GM18907 (cell line): ENCODE measurements around the gene SELENOI.
"Not testable (repeated sequence)": the region's sequence is repeated elsewhere in the genome, so short reads cannot be mapped to it uniquely, and the experiment has no call there.

Experiments
- ATAC-seq: cut with Tn5 transposase; IDR thresholded peaks from one replicate; pipeline ENCODE4 v1.9.1; 2021; ENCODE audit warnings: mild to moderate bottlenecking, moderate library complexity; ENCODE audit not compliant: unreplicated experiment

The SELENOI gene

GRCh38 chr2:26355038-26355995 lies 9.4 kb downstream of the SELENOI start:
- no peak for ATAC-seq

DNA sequence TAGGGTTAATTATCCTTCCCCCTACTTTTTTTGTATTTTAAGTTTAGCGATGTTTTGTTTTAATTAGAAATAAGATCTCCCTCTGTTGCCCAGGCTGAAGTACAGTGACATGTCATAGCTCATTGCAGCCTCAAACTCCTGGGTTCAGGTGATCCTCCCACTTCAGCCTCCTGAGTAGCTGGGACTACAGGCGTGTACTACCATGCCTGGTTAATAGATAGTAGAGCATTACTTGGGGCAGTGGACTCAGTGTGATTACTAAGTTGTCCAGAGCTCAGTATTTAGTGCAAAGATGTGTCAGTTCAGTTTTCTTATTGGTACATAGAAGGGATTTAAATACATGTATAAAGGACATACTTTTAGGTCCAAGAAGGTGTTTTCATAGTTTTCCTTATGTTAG lies 10.2 kb downstream of the SELENOI start:
- no peak for ATAC-seq

GRCh38 chr2:26356771-26357170 lies 10.8 kb downstream of the SELENOI start:
- ATAC-seq = no peak

DNA sequence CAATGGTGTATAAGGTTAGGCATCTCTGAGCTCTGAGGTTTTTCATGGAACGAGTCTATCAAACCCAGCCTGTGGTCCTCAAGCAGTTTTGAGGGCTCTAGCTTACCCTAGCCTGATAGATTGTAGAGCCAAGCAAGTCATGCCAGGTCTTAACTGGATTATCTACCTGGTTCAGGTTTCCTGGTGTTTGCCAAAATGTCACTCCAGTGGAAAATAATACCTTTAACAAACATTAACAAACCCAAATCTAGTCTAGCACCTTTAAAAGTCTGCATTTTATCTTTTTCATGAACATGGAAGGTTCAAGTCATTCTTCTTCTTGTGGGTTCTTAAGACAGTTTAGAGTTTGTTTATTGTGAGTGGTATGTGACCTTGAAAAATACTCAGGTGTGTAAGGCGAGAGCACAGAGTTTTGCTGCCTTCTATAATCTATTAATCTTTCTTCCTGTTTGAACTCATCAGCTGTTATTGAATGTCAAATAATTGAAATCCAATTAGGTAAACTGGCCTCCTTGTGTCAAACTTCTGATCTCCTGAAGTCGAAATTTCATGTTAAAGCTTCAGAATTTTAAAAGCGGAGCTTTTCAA lies 14.0 kb downstream of the SELENOI start:
- ATAC-seq = no peak

- ATAC-seq = no peak
Measured at GRCh38 chr2:26363323-26363722, 17.4 kb downstream of the SELENOI start.

DNA sequence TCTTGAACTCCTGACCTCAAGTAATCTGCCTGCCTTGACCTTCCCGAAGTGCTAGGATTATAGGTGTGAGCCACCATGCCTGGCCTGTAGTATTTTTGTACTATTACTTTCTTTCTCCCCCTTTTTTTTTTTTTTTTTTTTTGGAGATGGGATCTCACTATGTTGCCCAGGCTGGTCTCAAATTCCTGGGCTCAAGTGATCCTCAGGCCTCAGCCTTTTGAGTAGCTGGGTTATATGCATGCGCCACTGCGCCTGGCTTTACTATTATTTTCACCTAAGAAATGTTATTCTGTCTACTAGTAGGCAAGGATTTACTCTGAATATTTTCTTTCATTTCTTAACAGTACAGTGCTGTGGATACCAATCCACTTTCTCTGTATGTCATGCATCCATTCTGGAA lies 18.0 kb downstream of the SELENOI start:
- no peak for ATAC-seq

DNA sequence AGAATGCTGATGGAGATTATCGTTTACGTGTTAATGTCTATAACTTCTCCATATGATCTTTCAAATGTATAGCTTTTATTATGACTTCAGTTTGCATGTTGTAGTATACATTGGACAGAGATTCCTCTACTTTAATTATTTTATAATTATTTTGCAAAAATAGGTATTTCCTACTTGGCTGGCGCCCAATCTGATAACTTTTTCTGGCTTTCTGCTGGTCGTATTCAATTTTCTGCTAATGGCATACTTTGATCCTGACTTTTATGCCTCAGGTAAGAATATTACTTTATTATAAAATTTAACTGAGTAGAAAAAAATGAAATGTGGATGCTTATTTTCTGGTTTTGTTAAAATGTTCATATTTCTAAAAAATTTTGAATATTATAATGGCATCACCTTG lies 18.7 kb downstream of the SELENOI start:
- ATAC-seq = no peak

- ATAC-seq = no peak
Measured at GRCh38 chr2:26366957-26367356, 21.0 kb downstream of the SELENOI start.

DNA sequence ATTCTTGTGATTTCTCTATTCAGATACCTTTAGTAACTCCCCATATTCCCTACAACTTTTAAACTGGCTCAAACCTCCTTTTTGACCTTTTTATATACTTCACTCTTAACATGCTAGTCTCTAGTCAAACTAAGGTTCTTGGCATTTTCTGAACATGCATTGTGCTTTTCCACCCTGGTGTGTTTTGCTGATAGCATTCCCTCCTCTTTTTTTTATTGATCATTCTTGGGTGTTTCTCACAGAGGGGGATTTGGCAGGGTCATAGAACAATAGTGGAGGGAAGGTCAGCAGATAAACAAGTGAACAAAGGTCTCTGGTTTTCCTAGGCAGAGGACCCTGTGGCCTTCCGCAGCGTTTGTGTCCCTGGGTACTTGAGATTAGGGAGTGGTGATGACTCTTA lies 23.7 kb downstream of the SELENOI start:
- not testable (repeated sequence) for ATAC-seq

DNA sequence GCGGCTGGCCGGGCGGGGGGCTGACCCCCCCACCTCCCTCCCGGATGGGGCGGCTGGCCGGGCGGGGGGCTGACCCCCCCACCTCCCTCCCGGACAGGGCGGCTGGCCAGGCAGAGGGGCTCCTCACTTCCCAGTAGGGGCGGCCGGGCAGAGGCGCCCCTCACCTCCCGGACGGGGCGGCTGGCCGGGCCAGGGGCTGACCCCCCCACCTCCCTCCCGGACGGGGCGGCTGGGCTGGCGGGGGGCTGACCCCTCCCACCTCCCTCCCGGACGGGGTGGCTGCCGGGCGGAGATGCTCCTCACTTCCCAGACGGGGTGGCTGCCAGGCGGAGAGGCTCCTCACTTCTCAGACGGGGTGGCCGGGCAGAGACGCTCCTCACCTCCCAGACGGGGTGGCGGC lies 25.0 kb downstream of the SELENOI start:
- not testable (repeated sequence) for ATAC-seq

- ATAC-seq = no peak
Measured at GRCh38 chr2:26376799-26377198, 30.9 kb downstream of the SELENOI start.

DNA sequence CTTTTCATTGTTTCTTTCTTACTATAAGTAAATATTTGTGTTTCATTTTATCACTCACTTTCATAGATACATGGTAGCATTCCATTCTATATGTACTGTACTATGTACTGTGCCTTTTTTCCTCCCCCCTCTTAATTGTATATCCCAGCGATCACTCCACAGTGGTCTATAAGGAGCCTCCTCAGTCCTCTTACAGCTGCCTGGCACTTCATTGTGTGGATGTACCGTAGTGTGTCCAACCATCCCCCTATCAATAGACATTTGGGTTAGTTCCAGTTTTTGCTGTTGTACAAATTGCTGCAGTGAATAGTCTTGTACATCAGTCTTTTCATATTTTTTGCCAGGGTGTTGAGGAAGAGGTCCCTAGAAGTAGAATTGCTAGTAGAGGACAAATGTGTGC lies 34.3 kb downstream of the SELENOI start:
- ATAC-seq = no peak

GRCh38 chr2:26382564-26382963 lies 36.6 kb downstream of the SELENOI start:
- ATAC-seq = no peak

DNA sequence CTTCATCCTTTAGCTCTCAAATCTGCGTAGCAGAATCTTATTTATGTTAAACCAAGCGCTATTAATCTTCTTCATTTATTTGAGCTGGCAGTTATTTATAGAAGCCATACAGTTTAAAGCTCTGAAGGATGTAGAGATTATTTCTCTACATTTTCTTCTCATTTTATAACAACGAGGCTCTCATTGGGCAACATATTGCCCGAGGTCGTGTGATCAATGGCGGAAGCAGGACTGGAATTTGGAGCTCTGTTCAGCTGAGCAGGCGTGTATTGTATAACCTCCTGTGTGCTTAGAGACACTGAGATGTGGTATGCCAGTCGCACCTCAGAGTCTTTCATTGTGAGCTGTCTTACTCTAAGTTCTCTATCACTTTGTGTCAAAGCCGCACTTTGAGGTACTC lies 38.2 kb downstream of the SELENOI start:
- no peak for ATAC-seq

DNA sequence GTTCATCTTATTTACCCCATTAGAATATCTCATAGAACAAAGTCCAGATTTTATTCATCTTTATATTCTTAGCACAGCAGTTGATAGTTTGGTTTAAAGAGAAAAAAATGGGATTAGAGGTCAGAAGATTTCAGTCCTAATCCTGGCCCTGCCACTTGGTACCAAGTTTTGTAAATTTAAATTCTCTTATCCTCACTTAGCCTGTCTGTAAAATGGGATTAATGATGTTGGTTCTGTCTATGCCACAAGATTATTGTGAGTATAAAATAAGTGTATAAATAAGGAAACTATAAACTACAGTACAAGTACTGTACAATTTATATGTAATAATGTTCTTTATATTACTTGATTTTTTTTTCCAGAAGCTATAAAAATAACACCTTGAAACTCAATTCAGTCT lies 38.7 kb downstream of the SELENOI start:
- ATAC-seq = no peak

DNA sequence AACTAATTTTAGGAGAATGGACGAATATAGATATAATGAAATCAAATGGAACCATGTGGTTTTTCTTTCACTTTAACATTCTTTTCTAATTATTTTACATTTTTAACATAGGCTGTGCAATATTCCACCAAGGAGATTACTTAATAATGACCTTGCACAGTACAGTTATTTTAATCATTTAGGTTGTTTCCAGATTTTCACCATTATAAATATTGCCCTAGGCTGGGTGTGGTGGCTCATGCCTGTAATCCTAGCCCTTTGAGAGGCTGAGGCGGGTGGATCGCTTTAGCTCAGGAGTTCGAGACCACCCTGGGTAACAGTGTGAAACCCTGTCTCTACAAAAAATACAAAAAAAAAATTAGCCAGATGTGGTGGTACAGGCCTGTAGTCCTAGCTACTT lies 41.2 kb downstream of the SELENOI start:
- ATAC-seq = no peak

DNA sequence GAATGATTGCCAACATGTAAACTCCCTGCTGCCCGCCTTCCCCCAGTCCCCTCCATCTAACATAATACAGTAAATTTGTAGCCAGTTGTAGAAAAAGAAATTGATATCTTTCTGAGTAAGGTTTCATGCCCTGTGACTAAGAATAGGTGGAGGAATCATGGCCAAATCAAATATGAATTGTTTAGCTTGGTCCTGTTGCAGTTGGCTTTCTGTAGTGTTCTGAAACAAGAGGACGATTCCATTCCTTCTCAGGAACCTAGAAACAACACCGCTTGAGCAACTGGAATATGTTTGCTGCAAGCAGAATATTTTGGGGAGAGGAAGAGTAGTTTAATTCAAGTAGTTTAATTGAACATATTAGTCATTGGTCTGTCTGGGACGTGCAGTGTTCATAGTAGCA lies 48.8 kb downstream of the SELENOI start:
- ATAC-seq = no peak

DNA sequence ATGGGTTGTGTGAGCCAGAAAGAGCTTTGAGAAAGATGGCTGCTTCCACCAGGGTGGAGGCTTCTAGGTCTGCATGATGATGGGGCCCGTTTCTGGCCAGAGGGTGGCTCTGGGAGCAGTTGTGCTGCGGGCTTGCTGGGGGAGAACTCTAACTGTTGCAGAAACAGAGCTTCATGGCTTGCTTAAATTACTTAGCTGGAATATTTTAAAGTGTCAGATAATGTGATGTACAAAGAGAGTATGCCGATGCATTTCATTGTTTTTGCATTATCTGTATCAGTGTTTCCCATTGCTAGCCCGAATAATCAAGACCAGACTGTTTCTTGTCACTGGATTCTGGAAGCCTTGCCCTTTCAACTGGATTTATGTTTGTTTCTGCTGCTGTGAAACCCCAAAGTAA lies 49.5 kb downstream of the SELENOI start:
- no peak for ATAC-seq

DNA sequence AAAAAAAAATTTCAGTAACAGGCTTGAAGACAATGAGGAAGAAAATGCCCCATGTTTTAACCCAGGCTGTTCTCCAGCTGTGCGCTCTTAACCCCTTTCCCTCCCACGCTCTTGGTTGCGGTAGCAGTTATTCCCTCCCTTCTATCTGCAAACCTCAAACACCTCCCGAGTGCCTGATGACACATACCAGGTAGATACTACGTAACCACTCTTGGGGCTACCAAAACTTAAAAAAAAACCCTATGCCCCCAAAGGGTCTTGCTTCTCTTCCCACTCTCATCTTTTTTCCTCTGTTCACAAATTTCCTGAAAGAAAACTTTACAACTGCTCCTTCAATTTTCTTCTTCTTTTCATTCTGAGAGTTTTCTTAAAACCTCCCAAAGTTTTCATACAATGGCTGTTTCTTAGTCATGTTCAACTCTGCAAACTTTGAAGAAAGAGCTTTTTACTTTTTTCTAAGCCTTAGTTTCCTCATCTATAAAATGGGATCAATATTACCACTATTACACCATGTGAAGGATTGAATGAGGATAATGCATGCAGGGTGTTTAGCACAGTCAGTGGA lies 50.9 kb downstream of the SELENOI start:
- ATAC-seq = no peak

GRCh38 chr2:26399771-26400376 lies 53.9 kb downstream of the SELENOI start:
- ATAC-seq = no peak

GRCh38 chr2:26400723-26401122 lies 54.8 kb downstream of the SELENOI start:
- no peak for ATAC-seq
